ENCODE results near the gene NUDT17. TPM values are rescaled to one million over a fixed set of nuclear protein-coding genes. Genes with fewer than 3 reads are reported as not detected.

The NUDT17 gene, protein sequence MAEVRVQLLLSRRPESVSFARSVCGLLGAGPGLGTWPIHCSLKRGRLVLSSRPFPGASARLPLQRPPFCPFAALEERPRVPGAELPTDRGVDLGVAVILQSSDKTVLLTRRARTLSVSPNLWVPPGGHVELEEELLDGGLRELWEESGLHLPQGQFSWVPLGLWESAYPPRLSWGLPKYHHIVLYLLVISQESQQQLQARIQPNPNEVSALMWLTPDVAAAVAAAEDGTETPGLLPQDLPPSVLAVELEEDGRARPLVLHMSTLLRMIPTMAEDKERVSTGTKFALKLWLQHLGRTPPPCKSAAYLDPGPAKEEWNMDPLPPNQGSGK
- 3.1 TPM for polyA plus RNA-seq (2013, experiment 1 of 2)
- polyA plus RNA-seq (2013, experiment 2 of 2), result 3.7 TPM

DNA sequence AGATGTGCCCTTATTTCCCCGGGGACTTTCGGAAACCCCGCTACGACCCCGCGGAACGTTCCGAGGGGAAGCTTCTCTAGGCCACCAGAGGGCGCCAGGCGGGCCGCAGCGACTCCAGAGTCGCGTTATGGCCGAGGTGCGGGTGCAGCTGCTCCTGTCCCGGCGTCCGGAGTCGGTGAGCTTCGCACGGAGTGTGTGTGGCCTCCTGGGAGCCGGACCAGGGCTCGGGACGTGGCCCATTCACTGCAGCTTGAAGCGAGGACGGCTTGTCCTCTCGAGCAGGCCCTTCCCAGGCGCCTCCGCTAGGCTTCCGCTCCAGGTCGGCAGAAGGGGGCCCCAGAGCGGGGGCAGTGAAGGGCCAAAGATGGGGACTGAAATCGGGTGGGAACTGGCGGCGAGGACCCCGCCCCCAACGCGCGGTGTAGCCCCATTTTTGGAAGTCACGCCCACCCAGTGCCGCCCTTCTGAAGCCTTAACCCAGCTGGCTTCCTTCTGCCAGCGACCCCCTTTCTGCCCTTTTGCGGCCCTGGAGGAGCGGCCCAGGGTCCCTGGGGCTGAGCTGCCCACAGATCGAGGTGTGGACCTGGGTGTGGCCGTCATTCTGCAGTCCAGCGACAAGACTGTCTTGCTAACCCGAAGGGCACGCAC, at the start of gene NUDT17:
NUDT17 (plus strand) TSS at position 117 of the 648 bp plus-strand sequence; CDS start at position 128, 11 bp downstream.
- H2BK120ac ChIP-seq (ENCODE audit: low read depth, low read length), result no peak within 1 kb of the TSS
- no peak within 1 kb of the TSS for H3K27ac ChIP-seq (ENCODE audit: low read depth, low read length)
- no peak within 1 kb of the TSS for H4K5ac ChIP-seq (ENCODE audit: low read length)
- no peaks in the 10 kb centered on the region for H3K79me2 ChIP-seq (ENCODE audit: control insufficient read depth, insufficient read depth, low read length)
- peak within 1 kb of the TSS; percentile 95 for H3K56ac ChIP-seq (ENCODE audit: low read length)
- peak within 1 kb of the TSS; percentile 63 for H3K4ac ChIP-seq (ENCODE audit: low read depth, low read length)
- peak; percentile 89 for DNase-seq
- no peak within 1 kb of the TSS for H4K8ac ChIP-seq (ENCODE audit: low read depth, low read length)
- H3K27me3 ChIP-seq (ENCODE audit: insufficient read depth, low read length, poor library complexity), result no peaks in the 10 kb centered on the region
- H3K9ac ChIP-seq (ENCODE audit: low read length), result peak within 1 kb of the TSS; percentile 86
- no peak within 1 kb of the TSS for H2BK5ac ChIP-seq (ENCODE audit: low read length)
- H3K4me1 ChIP-seq (ENCODE audit: control insufficient read depth, low read depth, low read length), result no peaks in the 10 kb centered on the region
- no peaks in the 10 kb centered on the region for H3K79me1 ChIP-seq (ENCODE audit: low read length)
- peaks cover 12% of the 10 kb centered on the region for H3K36me3 ChIP-seq (ENCODE audit: control insufficient read depth, insufficient read depth, low read length)
- peak within 1 kb of the TSS; percentile 92 for H3K4me2 ChIP-seq (ENCODE audit: low read length)
- peak within 1 kb of the TSS; percentile 66 for H3K4me3 ChIP-seq (ENCODE audit: low read length)
- peak within 1 kb of the TSS; percentile 46 for H3K18ac ChIP-seq (ENCODE audit: low read length)
- no peak within 1 kb of the TSS for H2AK5ac ChIP-seq (ENCODE audit: low read length)
- no peak within 1 kb of the TSS for H3K23ac ChIP-seq (ENCODE audit: low read length)
- WGBS (ENCODE audit: extremely low coverage, insufficient coverage, low lambda C conversion rate), result no CpG with 5 or more reads among the region's 50 CpGs
- no peak within 1 kb of the TSS for H2BK15ac ChIP-seq (replicated peaks; ENCODE audit: low read depth)

DNA sequence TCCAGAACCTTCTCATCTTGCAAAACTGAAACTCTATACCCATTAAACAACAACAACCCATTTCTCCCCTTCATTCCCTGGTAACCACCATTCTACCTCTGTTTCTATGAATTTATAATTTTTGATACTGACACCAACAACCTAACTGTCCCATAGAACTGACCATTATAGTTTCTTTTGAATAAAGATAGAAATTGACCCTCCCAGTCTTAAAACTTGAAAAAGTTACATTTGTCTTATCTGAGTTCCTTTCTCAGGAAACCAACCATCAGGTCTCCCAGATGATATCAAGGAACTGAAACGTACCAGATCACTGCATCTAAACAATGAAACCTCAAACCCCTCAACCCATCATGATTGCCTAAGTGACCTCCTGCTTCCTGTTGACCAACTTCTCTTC, 48.7 kb upstream of the NUDT17 start:
- no peak for DNase-seq
- no peak overlapping the region for H3K9ac ChIP-seq (ENCODE audit: low read length)
- H3K23ac ChIP-seq (ENCODE audit: low read length), result no peak overlapping the region
- H3K4me3 ChIP-seq (ENCODE audit: low read length), result no peak overlapping the region
- no peak overlapping the region for H2BK5ac ChIP-seq (ENCODE audit: low read length)
- H3K27ac ChIP-seq (ENCODE audit: low read depth, low read length), result no peak overlapping the region
- no peaks in the 10 kb centered on the region for H3K27me3 ChIP-seq (ENCODE audit: insufficient read depth, low read length, poor library complexity)
- no peak overlapping the region for H3K4me2 ChIP-seq (ENCODE audit: low read length)
- no peak overlapping the region for H3K18ac ChIP-seq (ENCODE audit: low read length)
- H3K56ac ChIP-seq (ENCODE audit: low read length), result no peak overlapping the region
- no peak overlapping the region for H2BK120ac ChIP-seq (ENCODE audit: low read depth, low read length)
- no peak overlapping the region for H3K4ac ChIP-seq (ENCODE audit: low read depth, low read length)
- H3K36me3 ChIP-seq (ENCODE audit: control insufficient read depth, insufficient read depth, low read length), result no peaks in the 10 kb centered on the region
- peaks cover 3% of the 10 kb centered on the region for H3K79me2 ChIP-seq (ENCODE audit: control insufficient read depth, insufficient read depth, low read length)
- WGBS (ENCODE audit: extremely low coverage, insufficient coverage, low lambda C conversion rate), result no CpG with 5 or more reads among the region's 1 CpG
- no peak overlapping the region for H4K5ac ChIP-seq (ENCODE audit: low read length)
- peaks cover 9% of the 10 kb centered on the region for H3K79me1 ChIP-seq (ENCODE audit: low read length)
- H2BK15ac ChIP-seq (replicated peaks; ENCODE audit: low read depth), result no peak overlapping the region
- no peak overlapping the region for H4K8ac ChIP-seq (ENCODE audit: low read depth, low read length)
- H3K4me1 ChIP-seq (ENCODE audit: control insufficient read depth, low read depth, low read length), result no peaks in the 10 kb centered on the region
- H2AK5ac ChIP-seq (ENCODE audit: low read length), result no peak overlapping the region

DNA sequence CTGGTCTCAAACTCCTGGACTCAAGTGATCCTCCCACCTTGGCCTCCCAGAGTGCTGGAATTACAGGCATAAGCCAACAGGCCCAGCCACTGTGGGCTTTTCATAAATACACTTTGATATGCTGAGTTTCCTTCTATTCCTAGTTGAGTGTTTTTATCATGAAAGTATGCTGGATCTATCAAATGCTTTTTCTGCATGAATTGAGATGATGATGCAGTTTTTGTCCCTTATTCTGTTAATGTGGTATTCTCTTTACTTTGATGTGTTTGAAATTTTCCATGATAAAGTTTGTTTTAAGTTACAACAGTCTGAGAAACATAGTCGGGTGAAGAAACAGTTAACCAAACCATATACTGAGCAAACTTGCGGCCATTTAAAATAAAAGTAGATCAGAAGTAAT, 45.6 kb upstream of the NUDT17 start:
- H3K79me1 ChIP-seq (ENCODE audit: low read length), result peaks cover 11% of the 10 kb centered on the region
- no peak overlapping the region for H3K9ac ChIP-seq (ENCODE audit: low read length)
- no peak overlapping the region for H4K8ac ChIP-seq (ENCODE audit: low read depth, low read length)
- H4K5ac ChIP-seq (ENCODE audit: low read length), result no peak overlapping the region
- no peak overlapping the region for H2BK15ac ChIP-seq (replicated peaks; ENCODE audit: low read depth)
- H3K79me2 ChIP-seq (ENCODE audit: control insufficient read depth, insufficient read depth, low read length), result peaks cover 12% of the 10 kb centered on the region
- no peak overlapping the region for H3K18ac ChIP-seq (ENCODE audit: low read length)
- no peak overlapping the region for H3K4me3 ChIP-seq (ENCODE audit: low read length)
- no peak overlapping the region for H3K56ac ChIP-seq (ENCODE audit: low read length)
- no peak overlapping the region for H2AK5ac ChIP-seq (ENCODE audit: low read length)
- H3K4me1 ChIP-seq (ENCODE audit: control insufficient read depth, low read depth, low read length), result peaks cover 10% of the 10 kb centered on the region
- H3K36me3 ChIP-seq (ENCODE audit: control insufficient read depth, insufficient read depth, low read length), result no peaks in the 10 kb centered on the region
- no peaks in the 10 kb centered on the region for H3K27me3 ChIP-seq (ENCODE audit: insufficient read depth, low read length, poor library complexity)
- no peak overlapping the region for H3K4ac ChIP-seq (ENCODE audit: low read depth, low read length)
- no peak overlapping the region for H2BK120ac ChIP-seq (ENCODE audit: low read depth, low read length)
- no peak for DNase-seq
- no peak overlapping the region for H3K23ac ChIP-seq (ENCODE audit: low read length)
- no peak overlapping the region for H3K4me2 ChIP-seq (ENCODE audit: low read length)
- no CpG with 5 or more reads among the region's 2 CpGs for WGBS (ENCODE audit: extremely low coverage, insufficient coverage, low lambda C conversion rate)
- H3K27ac ChIP-seq (ENCODE audit: low read depth, low read length), result no peak overlapping the region
- H2BK5ac ChIP-seq (ENCODE audit: low read length), result no peak overlapping the region

DNA sequence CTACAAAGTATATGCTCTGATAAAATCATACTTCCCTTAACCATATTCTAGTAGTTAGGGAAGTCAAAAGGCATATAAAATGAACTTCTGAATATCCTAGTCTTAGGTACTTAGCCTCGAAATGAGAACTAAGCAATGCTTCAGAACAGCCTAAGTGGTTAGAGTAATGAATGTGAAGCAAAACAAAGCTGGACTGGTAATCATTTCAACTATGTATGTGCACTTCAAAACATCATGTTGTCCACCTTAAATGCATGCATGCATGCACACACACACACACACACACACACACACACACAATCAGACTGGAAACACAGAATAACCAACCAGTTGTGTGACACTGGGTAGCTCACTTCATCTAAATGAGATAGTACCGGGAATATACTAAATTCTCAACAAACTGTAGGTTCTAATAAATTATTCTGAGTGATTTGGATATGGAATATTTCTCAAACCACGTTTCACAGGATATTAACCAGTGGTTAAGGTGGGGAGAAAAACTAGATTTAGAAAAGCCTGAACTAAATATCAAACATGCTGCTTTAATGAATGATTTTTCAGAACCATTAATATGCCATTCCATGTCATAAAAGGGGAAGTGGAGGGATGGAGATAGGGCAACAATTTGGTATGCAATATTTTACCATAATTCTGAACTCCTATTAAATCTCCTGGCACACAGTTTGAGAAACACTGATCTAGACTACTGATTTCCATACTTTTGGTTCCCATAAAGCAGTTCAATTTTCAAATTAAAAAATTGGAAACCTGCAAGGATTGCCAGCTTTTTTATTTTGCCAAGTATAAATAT, 41.0 kb upstream of the NUDT17 start:
- Histone ChIP-seq H3K4me1 (ENCODE audit: control insufficient read depth, low read depth, low read length) (peaks cover 12% of the 10 kb centered on the region), H3K4me3 (ENCODE audit: low read length) (no peak overlapping the region), H3K36me3 (ENCODE audit: control insufficient read depth, insufficient read depth, low read length) (no peaks in the 10 kb centered on the region), H3K27me3 (ENCODE audit: insufficient read depth, low read length, poor library complexity) (no peaks in the 10 kb centered on the region), H2AK5ac (ENCODE audit: low read length) (no peak overlapping the region), H3K23ac (ENCODE audit: low read length) (no peak overlapping the region), H3K27ac (ENCODE audit: low read depth, low read length) (no peak overlapping the region), H2BK5ac (ENCODE audit: low read length) (no peak overlapping the region), H3K4ac (ENCODE audit: low read depth, low read length) (no peak overlapping the region), H3K79me1 (ENCODE audit: low read length) (peaks cover 9% of the 10 kb centered on the region), H3K18ac (ENCODE audit: low read length) (no peak overlapping the region), H3K79me2 (ENCODE audit: control insufficient read depth, insufficient read depth, low read length) (peaks cover 11% of the 10 kb centered on the region), H3K4me2 (ENCODE audit: low read length) (no peak overlapping the region), H3K56ac (ENCODE audit: low read length) (no peak overlapping the region), H3K9ac (ENCODE audit: low read length) (no peak overlapping the region), H4K5ac (ENCODE audit: low read length) (no peak overlapping the region), H2BK15ac (replicated peaks; ENCODE audit: low read depth) (no peak overlapping the region), H4K8ac (ENCODE audit: low read depth, low read length) (no peak overlapping the region), H2BK120ac (ENCODE audit: low read depth, low read length) (no peak overlapping the region)
- DNase-seq, result no peak
- no CpG with 5 or more reads among the region's 3 CpGs for WGBS (ENCODE audit: extremely low coverage, insufficient coverage, low lambda C conversion rate)

DNA sequence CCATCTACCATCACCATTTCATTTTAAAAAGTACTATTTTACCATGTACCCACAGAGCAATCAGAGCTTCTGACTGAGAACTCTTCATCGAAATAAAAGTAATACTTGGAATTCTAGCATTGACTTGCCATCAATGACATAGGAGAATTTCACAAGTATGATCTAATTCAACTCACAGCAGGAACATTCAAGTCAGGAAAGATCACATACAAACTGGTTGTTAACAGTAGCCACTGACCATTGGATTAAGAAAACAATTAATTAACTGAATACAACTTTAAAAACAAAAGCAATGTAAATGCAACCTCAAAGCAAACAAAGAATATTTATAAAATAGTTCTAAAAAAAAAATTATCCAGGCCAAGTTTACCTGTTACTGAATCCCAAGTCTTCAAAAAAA, 40.4 kb upstream of the NUDT17 start:
- H3K79me1 ChIP-seq (ENCODE audit: low read length), result peaks cover 9% of the 10 kb centered on the region
- H3K4me3 ChIP-seq (ENCODE audit: low read length), result no peak overlapping the region
- H3K4ac ChIP-seq (ENCODE audit: low read depth, low read length), result no peak overlapping the region
- H4K8ac ChIP-seq (ENCODE audit: low read depth, low read length), result no peak overlapping the region
- H3K36me3 ChIP-seq (ENCODE audit: control insufficient read depth, insufficient read depth, low read length), result no peaks in the 10 kb centered on the region
- H2AK5ac ChIP-seq (ENCODE audit: low read length), result no peak overlapping the region
- H4K5ac ChIP-seq (ENCODE audit: low read length), result no peak overlapping the region
- H3K4me1 ChIP-seq (ENCODE audit: control insufficient read depth, low read depth, low read length), result peaks cover 12% of the 10 kb centered on the region
- H3K27ac ChIP-seq (ENCODE audit: low read depth, low read length), result no peak overlapping the region
- no peak overlapping the region for H3K9ac ChIP-seq (ENCODE audit: low read length)
- no peak overlapping the region for H3K56ac ChIP-seq (ENCODE audit: low read length)
- H3K18ac ChIP-seq (ENCODE audit: low read length), result no peak overlapping the region
- H3K23ac ChIP-seq (ENCODE audit: low read length), result no peak overlapping the region
- H3K4me2 ChIP-seq (ENCODE audit: low read length), result no peak overlapping the region
- H3K79me2 ChIP-seq (ENCODE audit: control insufficient read depth, insufficient read depth, low read length), result peaks cover 11% of the 10 kb centered on the region
- H2BK5ac ChIP-seq (ENCODE audit: low read length), result no peak overlapping the region
- H3K27me3 ChIP-seq (ENCODE audit: insufficient read depth, low read length, poor library complexity), result no peaks in the 10 kb centered on the region
- peak; percentile 86 for DNase-seq
- no peak overlapping the region for H2BK120ac ChIP-seq (ENCODE audit: low read depth, low read length)
- no CpG with 5 or more reads among the region's 1 CpG for WGBS (ENCODE audit: extremely low coverage, insufficient coverage, low lambda C conversion rate)
- no peak overlapping the region for H2BK15ac ChIP-seq (replicated peaks; ENCODE audit: low read depth)

Data from mesendoderm (in vitro differentiated cells).